Erythroblast (primary cell): ENCODE data around the gene CFAP97D2.

ENCODE experiments used
- GATA1 ChIP-seq: IDR thresholded peaks from 2 replicates; pipeline ENCODE4 v1.6.1; 2011; ENCODE audit warnings: low read depth, mild to moderate bottlenecking, control low read depth, low read length, moderate library complexity
- POLR2A ChIP-seq: IDR thresholded peaks from 2 replicates; pipeline ENCODE4 v1.6.1; 2011; ENCODE audit warnings: mild to moderate bottlenecking, low read length

DNA sequence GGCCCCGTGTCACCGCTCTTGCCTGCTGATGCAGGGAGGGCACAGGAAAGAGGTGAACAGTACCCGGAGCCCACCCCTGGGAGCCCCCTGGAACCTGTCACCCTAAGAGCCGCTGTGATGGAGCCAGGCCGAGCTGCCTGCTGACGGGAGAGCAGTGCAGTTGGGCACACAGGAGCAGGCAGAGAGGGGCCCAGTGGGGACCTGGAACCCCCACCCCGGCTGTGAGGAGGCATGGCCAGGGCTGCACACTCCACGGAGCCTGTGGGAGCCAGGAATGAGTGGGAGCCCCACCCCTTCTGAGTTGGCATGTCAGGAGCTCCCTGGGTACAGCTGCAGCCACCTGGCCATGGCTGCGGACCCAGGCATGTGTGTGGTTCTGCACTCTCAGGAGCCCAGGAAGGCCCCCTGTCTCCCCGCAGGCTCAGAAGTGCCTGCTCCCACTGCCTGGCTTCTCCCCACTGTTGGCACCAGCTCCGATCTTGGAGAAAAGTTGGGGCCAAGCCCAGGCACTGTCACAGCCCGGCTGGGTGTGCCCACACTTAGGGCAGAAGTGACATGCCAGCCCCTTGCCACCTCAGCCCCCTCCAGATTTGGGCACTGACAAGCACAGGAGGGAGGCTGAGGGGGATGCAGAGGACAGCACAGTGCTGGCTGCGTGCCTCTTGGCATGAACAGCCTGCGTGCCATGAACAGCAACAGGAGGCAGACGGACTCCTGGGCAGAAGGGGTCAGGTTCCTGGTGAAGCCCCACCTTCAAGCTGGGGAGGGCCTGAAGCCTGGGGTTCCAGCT, 6.3 kb downstream of the CFAP97D2 start:
- TF ChIP-seq POLR2A = no peak
- TF ChIP-seq GATA1 = no peak
